Right renal cortex interstitium (tissue), 3 donors: Measurements from ENCODE around the gene SNX14. TPM values are rescaled to one million over a fixed set of nuclear protein-coding genes. Genes with fewer than 3 reads are reported as not detected.
"Not testable (repeated sequence)": the region's sequence is repeated elsewhere in the genome, so short reads cannot be mapped to it uniquely, and the experiment has no call there.

Experiments used
- DNase-seq, 3 donors: peaks; one replicate each; pipeline ENCODE4 v3.0.0-alpha.2; 2013; ENCODE audit warnings: low read depth in 3 of 3, low spot score in 2 of 3
- polyA plus RNA-seq, 3 donors: library from polyadenylated mRNA; unstranded; fragments of 120-200 nt; gene quantifications; one replicate each; pipeline ENCODE4 v1.2.1, GENCODE V29; 2013; ENCODE audit not compliant: insufficient read length in 3 of 3

Gene SNX14
- polyA plus RNA-seq, 3 donors, result 135 to 137 (median 135) TPM

GRCh38 chr6:85592033-85592432 lies 1.6 kb downstream of the SNX14 start:
- no peak for DNase-seq

DNA sequence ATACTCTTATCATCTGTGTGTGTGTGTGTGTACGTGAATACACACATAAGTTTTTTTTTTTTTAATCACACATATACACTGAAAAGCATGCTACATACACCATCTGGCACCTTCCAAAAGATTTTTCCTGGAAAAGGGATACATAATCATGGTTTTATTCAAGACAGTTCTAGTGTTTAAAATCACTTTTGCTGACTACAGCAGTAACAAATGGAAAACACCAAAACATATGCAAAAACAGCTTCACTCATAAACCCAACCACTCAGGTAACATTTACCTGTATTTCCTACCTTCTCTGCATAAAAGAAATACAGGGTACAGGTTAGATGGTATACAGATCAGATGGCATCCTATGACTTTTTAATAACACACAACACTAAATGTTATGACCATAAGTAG lies 2.5 kb downstream of the SNX14 start:
- DNase-seq, result no peak

GRCh38 chr6:85585741-85586140 lies 7.9 kb downstream of the SNX14 start:
- DNase-seq, result no peak

- not testable (repeated sequence) for DNase-seq
Measured at GRCh38 chr6:85582832-85583231, 10.8 kb downstream of the SNX14 start.

DNA sequence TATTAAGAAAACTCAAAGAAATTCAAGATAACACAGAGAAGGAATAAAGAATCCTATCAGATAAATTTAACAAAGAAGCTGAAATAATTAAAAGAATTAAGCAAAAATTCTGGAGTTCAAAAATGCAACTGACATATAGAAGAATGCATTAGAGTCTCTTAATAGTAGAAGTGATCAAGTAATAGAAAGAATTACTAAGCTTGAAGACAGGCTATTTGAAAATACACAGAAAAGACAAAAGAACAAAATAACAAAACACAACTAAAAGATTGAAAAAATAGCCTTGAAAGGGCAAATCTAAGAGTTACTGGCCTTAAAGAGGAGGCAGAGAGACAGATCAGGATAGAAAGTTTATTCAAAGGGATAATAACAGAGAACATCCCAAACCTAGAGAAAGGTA lies 12.1 kb downstream of the SNX14 start:
- DNase-seq, result no peak

- DNase-seq, result no peak
Measured at GRCh38 chr6:85580878-85581267, 12.8 kb downstream of the SNX14 start.

GRCh38 chr6:85580118-85580877 lies 13.4 kb downstream of the SNX14 start:
- DNase-seq, result no peak

- DNase-seq, result no peak
Measured at GRCh38 chr6:85579581-85579980, 14.1 kb downstream of the SNX14 start.

DNA sequence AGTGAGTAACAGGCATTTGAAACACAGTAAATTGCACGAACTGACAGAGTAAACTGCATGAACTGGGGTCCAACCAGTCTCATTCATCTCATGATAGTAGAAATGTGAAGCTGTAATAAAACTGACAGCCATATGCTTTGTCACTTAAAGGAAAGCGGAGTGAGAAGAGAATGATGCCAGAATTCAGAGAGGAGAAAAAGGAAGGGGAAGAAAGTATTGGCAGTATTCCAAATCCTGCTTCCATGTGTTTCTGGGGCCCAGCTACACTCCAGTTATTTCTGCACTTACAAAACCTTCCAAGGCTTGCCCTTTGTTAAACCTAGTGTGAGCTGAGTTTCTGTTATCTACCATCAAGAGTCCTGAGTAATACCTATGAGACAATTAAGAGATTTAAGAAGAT lies 17.2 kb downstream of the SNX14 start:
- no peak for DNase-seq

DNA sequence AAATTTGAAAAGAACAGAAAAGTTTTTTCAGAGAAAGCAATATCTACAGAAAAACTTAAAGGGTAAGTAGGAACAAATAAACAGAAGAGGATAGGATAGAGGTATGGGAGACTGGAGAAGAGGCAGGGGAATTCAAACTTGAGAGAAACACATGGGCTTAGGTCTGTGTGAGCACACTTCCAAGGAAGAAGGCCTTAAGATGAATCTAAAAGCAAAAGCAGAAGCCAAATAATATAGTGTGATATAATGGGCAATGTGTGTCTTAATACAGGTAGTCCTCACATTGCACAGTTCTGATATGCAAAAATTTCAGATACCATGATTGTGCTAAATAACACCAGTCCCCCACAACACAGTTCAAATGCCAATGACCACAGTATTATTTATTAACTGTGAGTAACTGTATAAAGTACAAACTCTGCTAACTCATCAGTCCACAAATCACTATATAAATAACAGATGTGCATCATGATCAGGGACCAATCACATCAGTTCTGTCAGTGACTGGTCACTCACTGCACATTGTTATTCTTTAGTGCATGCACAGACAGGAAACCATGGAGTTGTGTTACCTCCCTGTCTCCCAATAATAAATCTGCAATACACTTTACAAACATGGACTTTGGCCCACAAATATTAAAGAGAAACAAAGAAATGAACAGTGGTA lies 18.6 kb downstream of the SNX14 start:
- no peak for DNase-seq

- DNase-seq, result no peak
Measured at GRCh38 chr6:85569323-85569722, 24.3 kb downstream of the SNX14 start.

DNA sequence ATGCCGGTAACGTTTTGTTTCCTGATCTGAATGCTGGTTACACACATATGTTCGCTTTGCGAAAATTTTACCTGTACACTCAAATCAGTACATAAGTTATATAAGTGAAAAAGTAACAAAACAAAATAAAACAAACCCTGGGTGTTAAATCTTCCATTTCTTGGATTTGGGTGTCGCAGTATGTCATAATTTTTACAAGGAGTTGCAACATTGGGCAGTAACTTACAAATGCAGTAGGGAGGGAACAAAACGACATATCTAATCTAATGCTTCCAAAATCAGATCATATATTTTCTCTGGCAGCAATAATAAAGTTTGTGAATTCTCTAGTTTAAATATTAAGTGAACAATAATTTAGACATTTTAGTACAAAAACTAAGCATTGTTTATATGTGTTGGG lies 25.2 kb downstream of the SNX14 start:
- no peak for DNase-seq

- no peak for DNase-seq
Measured at GRCh38 chr6:85565736-85566135, 27.9 kb downstream of the SNX14 start.

DNA sequence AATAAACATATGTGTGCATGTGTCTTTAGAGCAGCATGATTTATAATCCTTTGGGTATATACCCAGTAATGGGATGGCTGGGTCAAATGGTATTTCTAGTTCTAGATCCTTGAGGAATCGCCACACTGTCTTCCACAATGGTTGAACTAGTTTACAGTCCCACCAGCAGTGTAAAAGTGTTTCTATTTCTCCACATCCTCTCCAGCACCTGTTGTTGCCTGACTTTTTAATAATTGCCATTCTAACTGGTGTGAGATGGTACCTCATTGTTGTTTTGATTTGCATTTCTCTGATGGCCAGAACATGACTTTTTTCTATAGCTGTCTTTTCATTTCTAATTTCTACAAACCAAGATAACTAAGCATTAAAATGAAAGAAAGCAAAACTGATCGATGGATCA lies 29.4 kb downstream of the SNX14 start:
- DNase-seq, result not testable (repeated sequence)

DNA sequence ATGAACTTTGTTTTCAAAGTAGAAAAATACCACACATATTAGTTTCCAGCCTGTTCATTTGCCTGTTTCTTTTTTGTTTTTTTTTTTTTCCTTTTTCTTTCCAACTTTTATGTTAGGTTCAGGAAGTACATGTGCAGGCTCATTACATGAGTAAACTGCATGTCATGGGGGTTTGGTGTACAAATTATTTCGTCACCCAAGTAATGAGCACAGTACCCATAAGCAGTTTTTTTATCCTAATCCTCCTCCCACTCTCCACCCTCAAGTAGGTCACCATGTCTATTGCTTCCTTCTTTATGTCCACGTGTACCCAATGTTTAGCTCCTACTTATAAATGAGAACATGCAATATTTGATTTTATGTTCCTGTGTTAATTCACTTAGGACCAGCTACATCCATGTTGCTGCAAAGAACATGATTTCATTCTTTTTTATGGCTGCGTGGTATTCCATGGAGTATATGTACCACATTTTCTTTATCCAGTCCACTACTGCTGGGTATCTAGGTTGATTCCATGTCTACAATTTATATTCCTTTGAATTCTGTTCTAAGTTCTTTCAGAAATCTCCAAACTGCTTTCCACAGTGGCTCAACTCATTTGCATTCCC lies 31.8 kb downstream of the SNX14 start:
- no peak for DNase-seq

DNA sequence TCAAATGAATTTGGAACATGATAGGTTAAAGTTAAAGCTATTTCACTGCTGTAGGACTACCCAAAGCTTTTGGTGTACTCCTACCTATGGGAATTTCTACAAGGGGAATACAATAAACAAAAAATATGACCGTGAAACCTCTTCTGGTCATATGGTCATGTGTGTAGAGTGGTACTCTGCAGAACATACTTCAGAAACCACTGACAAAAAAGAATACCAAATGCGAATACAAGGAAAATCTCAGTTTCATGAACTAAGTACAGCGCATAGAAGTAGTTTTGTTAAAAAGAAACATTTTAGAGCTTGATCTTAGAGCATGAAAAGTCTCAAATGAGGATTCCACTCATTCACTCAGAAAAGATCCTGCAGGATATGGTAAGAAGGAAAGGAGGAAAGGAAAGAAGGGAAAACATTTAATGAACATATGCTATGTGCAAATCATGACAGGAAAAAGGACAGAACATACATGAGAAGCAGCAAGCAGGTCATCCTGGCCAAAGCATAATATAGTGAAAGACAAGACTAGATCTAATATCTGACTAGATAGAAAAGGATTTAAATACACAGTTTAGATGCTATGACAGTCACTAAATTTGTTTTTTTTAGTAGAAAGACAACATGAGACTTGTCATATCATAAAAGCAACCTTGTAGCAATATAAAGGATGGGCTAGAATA lies 36.5 kb downstream of the SNX14 start:
- DNase-seq, result no peak

DNA sequence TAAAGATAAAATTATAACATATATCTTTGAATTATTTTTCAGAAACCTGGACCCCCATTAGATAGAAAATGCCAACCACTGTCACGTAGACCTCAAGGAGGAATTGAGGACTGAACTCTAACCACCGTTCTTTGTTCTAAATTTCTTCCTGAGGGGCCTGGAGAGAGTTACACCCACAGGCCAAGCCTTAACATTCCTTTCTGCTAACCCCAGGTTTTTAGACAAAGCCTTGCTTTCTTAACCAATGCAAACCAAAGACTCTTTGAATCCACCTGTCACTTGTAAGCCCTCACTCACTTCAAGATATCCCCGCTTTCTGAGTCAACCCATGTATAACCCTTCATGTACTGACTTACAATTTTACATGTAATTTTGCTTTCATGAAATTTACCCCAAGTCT lies 41.0 kb downstream of the SNX14 start:
- DNase-seq, result no peak

- no peak for DNase-seq
Measured at GRCh38 chr6:85551264-85551663, 42.4 kb downstream of the SNX14 start.

DNA sequence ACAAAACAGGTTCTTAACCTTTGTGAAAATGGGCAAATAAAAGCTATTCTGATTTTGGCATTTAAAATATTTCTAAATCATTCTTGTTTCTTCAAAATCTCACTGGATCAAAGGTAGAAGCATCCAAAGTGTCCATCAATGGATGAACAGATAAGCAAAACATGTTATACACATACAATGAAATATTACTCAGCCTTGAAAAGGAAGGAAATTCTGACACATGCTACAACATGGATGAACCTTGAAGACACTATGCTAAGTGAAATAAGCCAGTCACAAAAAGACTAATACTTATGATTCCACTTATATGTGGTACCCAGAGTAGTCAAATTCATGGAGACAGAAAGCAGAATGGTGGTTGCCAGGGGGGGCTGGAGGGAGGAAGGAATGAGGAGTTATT lies 45.9 kb downstream of the SNX14 start:
- DNase-seq, result no peak

GRCh38 chr6:85544776-85545175 lies 48.9 kb downstream of the SNX14 start:
- no peak for DNase-seq

DNA sequence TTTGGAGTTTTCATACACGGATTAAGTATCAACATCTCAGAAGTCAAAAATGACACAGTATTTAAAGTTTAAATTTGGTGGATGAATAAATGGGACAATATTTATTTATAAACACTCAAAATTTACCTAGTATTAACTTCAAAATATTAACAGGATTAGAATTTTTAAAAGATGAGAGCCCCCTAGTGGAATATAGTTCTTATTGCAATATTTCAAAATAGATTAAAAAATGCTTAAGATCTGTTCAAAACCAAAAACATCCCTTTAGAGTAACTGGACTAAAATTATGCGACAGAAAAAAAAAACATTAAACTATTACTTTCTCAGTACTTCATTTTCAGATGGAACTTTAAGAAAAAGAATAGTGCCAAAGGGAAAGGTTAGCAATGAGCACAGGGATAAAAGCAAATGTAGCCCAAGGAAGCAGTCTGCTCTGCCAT lies 56.6 kb downstream of the SNX14 start:
- no peak for DNase-seq
